ENCODE data around the gene DDX46.

Gene DDX46

DNA sequence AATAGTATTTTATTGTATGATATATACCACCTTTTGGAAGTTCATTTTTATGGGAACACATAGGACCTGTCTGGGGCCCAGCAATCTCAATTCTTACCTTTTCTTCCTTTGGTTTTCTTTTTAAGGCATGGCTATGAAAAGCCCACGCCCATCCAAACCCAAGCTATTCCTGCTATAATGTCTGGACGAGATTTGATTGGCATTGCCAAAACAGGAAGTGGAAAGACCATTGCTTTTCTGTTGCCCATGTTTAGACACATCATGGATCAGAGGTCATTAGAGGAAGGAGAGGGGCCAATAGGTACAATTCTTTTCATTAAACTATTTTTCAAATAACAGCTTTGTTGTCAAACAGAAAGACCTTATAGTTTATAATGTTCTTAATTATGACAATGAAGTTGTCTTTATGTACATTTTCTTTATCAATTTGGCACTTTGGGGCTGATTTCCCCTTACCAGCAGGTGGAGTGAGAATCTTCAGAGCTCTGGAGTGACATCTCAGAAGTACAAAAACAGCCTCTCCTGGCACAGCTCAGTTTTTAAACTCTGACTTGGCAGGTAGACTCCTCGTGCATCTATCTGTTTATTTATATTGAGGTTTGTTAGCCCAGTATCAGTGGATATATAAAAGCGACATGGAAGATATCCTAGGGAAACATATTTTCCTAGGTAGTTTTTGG, 25.8 kb downstream of the DDX46 start:
- H3K4me3 ChIP-seq (ENCODE audit: low read length): no peak overlapping the region
- DNase-seq (ENCODE audit: low read depth, low spot score): peak; percentile 25

DNA sequence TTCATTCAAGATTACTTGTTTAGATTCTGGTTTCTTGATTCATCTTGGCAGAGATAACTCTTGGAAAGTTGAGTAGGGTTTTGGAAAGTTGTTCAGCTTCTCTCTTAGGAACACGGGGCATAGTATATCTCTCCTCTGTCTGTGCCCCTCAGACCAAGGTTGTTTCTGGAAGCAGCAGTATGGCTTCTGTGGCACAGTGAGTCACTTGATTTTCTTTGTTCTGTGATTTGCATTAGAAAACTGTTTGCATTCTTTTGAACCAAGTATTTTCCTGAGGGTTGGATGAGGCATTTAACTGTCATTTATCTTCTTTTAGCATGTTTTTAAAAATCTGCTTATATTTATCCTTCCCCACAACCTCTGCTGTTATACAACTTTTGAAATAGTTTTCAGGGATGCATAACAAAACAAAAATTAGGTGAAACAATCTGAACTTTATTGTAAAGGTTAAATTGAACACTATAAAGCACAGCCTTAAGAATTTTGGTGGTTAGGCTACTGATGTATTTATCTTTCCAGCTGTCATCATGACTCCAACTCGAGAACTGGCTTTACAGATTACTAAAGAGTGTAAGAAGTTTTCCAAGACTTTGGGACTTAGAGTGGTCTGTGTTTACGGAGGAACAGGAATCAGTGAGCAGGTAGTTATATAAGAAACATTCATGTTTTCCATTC, 26.5 kb downstream of the DDX46 start:
- no peak overlapping the region for H3K4me3 ChIP-seq (ENCODE audit: low read length)

GRCh38 chr5:134787692-134788091, 29.1 kb downstream of the DDX46 start:
- no peak for DNase-seq (ENCODE audit: low read depth, low spot score)
- no peak overlapping the region for H3K4me3 ChIP-seq (ENCODE audit: low read length)

More for the DNA sequence above, 26.5 kb downstream of the DDX46 start:
- DNase-seq (ENCODE audit: low read depth, low spot score): no peak

GRCh38 chr5:134791580-134791979, 33.0 kb downstream of the DDX46 start:
- no peak overlapping the region for H3K4me3 ChIP-seq (ENCODE audit: low read length)
- DNase-seq (ENCODE audit: low read depth, low spot score): no peak

DNA sequence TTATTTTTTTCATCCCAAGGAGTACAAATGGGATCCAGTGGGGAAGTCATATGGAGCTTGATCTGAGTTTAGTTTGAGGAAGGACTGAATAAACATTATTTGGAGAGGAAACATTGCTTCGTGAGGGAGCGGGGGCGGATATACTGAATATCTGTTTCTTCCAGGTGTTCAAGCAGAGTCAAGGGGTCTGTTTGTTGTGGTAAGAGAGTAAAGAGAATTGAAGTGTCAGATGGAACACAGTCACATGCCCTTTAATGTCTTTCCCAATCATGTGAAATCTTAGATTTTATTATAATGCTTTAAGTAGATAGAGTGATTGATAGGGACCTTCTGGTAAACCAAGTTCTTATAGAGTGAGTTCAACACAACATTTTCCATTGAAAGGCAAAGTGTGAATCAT, 33.7 kb downstream of the DDX46 start:
- H3K4me3 ChIP-seq (ENCODE audit: low read length): no peak overlapping the region
- DNase-seq (ENCODE audit: low read depth, low spot score): peak; percentile 91

GRCh38 chr5:134793111-134793510, 34.5 kb downstream of the DDX46 start:
- DNase-seq (ENCODE audit: low read depth, low spot score): no peak

DNA sequence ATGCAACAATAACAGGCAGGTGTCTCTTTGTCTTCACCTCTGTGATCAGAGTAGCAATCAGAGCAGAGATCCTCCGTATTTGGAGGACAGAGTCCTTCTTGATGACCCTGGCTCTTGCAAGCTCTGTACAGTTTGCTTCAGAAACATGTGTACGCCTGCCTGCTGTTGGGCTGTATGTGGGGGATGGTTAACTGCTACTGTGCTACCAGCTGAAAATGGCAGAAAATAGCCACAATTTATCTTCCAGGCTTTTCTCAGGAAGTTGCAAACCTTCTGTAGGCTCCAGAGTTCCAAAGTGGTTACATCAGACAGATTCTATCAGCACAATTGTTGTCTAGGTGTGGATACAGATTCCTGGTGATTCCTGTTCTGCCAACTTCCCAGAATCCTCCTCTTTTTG, 35.5 kb downstream of the DDX46 start:
- no peak for DNase-seq (ENCODE audit: low read depth, low spot score)
- no peak overlapping the region for H3K4me3 ChIP-seq (ENCODE audit: low read length)

More at GRCh38 chr5:134793111-134793510, 34.5 kb downstream of the DDX46 start:
- no peak overlapping the region for H3K4me3 ChIP-seq (ENCODE audit: low read length)

DNA sequence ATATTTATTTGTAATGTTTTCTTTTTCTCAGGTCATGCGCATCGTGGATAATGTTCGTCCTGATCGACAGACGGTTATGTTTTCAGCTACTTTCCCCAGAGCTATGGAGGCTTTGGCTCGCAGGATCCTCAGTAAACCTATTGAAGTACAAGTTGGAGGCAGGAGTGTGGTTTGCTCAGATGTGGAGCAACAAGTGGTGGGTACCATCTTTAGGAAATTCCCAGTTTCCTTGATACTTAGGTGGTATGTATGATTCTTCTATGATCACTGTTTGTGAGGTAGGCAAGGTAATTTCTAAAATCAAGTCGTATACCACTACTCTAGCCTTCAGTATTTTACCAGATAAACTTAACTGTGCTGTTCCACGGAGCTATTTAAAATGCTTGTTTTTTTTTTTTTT, 36.2 kb downstream of the DDX46 start:
- H3K4me3 ChIP-seq (ENCODE audit: low read length): no peak overlapping the region
- DNase-seq (ENCODE audit: low read depth, low spot score): no peak

GRCh38 chr5:134798468-134798867, 39.9 kb downstream of the DDX46 start:
- no peak for DNase-seq (ENCODE audit: low read depth, low spot score)
- H3K4me3 ChIP-seq (ENCODE audit: low read length): no peak overlapping the region

DNA sequence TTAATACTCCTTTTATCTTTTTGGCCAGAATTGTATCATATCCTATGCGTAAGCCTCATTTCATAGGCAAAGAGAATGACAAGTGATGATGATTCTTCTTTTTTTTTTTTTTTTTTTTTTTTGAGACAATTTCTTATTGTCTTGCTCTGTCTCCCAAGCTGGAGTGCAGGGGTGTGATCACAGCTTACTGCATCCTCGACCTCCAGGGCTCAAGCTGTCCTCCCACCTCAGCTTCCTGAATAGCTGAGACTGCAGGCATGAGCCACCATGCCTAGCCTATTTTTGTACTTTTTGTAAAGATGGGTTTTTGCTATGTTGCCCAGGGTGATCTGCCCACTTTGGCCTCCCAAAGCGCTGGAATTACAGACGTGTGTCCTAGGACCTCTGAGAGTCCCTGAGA, 45.2 kb downstream of the DDX46 start:
- no peak for DNase-seq (ENCODE audit: low read depth, low spot score)
- no peak overlapping the region for H3K4me3 ChIP-seq (ENCODE audit: low read length)

DNA sequence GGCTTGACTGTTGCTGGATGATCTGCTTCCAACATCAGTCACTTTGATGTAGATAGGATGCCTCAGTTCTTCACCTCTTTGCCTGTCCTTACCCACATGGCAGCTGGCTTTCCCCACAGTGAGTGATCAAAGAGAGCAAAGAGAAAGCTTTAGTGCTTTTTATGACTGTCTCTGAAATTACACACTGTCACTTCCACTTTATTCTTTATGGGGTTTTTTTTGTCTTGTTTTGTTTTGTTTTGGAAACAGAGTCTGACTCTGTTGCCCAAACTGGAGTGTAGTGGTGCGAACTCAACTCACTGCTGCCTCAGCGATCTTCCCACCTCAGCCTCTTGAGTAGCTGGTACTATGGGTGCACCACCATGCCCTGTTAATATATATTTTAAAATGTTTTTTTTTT, 54.8 kb downstream of the DDX46 start:
- peak; percentile 91 for DNase-seq (ENCODE audit: low read depth, low spot score)
- H3K4me3 ChIP-seq (ENCODE audit: low read length): no peak overlapping the region

DNA sequence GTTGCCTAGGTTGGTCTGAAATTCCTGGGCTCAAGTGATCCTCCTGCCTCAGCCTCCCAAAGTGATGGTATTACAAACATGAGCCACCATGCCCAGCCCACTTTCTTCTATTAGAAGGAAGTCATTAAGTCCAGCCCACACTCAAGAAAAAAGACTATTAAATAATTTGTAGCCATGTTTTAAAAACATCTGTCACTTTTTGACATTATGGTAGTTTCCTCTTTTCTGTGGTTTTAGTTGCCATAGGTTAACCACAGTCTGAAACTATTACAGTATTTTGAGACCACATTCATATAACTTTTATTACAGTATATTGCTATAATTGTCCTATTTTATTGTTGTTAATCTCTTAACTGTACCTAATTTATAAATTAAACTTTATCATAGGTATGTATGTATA, 55.2 kb downstream of the DDX46 start:
- peak; percentile 5 for DNase-seq (ENCODE audit: low read depth, low spot score)
- no peak overlapping the region for H3K4me3 ChIP-seq (ENCODE audit: low read length)

- DNase-seq (ENCODE audit: low read depth, low spot score): no peak
- H3K4me3 ChIP-seq (ENCODE audit: low read length): no peak overlapping the region
These were observed 58.4 kb downstream of the DDX46 start for GRCh38 chr5:134817006-134817405.

GRCh38 chr5:134818776-134819175, 60.2 kb downstream of the DDX46 start:
- no peak for DNase-seq (ENCODE audit: low read depth, low spot score)

DNA sequence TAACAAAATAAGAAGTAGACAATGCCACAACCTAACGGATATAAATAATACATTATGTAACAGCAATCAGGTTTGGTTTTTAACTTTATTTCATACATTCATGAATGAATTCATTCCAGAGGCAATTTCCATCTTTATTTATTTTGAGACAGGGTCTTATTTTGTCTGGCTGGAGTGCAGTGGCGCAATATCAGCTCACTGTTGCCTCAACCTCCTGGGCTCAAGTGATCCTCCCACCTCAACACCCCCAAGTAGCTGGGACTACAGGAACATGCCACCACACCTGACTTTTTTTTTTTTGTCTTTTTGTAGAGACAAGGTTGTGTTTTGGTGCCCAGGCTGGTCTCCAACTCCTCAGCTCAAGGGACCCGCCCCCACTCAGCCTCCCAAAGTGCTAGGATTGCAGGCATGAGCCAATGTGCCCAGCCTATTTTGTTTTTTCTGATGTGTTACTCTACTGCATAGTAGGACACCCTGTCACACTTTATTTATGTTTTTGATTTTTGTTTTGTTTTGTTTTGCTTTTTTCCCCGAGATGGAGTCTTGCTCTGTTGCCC, 60.9 kb downstream of the DDX46 start:
- H3K4me3 ChIP-seq (ENCODE audit: low read length): no peak overlapping the region
- DNase-seq (ENCODE audit: low read depth, low spot score): no peak

More at GRCh38 chr5:134818776-134819175, 60.2 kb downstream of the DDX46 start:
- H3K4me3 ChIP-seq (ENCODE audit: low read length): no peak overlapping the region

DNA sequence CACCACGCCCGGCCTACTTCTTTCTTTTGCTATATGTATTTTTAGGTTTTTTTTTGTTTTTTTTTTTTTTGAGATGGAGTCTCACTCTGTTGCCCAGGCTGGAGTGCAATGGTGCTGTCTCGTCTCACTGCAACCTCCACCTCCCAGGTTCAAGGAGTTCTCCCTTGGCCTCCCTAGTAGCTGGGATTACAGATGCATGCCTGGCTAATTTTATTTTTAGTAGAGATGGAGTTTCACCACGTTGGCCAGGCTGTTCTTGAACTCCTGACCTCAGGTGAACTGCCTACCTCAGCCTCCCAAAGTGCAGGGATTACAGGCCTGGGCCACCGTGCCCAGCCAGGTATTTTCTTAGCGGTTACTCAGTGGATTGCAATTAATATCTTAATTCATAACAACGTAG, 63.3 kb downstream of the DDX46 start:
- no peak overlapping the region for H3K4me3 ChIP-seq (ENCODE audit: low read length)
- no peak for DNase-seq (ENCODE audit: low read depth, low spot score)

- no peak overlapping the region for H3K4me3 ChIP-seq (ENCODE audit: low read length)
- no peak for DNase-seq (ENCODE audit: low read depth, low spot score)
These were observed 66.1 kb downstream of the DDX46 start for GRCh38 chr5:134824681-134825080.

GRCh38 chr5:134825212-134825611, 66.6 kb downstream of the DDX46 start:
- DNase-seq (ENCODE audit: low read depth, low spot score): no peak
- H3K4me3 ChIP-seq (ENCODE audit: low read length): no peak overlapping the region

DNA sequence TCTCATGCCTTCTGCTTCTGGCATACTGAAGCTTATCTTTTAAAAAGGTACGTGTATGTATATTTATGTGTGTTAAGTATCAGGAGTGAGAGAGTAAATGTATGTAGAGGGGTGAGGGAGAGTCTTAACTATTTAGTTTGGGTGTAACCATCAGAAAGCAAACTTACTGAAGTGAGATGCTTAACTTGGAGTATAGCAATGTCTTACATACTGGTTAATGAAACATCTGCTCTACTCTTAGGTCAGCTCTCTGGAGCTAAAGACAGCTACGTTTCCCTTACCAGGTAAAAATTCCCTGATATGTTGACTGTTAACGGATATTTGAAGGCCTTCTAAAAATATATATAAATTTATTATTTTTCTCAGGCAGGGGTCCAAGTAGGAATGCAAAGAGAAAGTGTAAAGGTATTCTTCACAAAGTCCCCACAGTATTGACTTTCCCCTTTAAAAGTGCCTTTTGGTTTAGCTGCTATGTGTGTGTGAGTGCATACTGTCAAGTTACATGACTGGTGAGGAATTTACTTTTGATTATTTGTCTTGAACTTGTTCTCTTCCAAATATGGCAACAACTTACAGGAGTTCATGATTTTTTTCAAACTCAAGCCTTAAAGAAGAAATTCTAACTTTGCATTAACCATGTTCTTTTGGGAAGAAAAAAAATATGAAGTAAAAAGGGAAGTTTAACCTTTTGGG, 74.9 kb downstream of the DDX46 start:
- no peak for DNase-seq (ENCODE audit: low read depth, low spot score)
- no peak overlapping the region for H3K4me3 ChIP-seq (ENCODE audit: low read length)

DNA sequence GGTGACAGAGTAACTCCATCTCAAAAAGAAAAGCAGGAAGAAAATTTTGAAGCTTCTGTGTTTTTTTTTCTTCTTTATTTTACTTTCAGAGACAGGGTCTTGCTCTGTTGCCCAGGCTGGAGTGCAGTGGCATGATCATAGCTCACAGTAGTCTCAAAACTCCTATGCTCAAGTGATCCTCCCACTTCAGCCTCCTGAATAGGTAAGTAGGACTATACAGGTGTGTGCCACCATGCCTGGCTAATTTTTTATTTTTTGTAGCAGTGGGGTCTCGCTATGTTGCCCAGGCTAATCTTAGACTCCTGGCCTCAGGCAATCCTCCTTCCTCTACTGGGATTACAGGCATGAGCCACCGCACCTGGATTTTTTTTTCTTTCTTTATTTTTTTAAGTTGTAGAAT, 77.0 kb downstream of the DDX46 start:
- no peak overlapping the region for H3K4me3 ChIP-seq (ENCODE audit: low read length)
- no peak for DNase-seq (ENCODE audit: low read depth, low spot score)
